Epithelial cell of proximal tubule (primary cell): ENCODE data around the gene TXNRD1. TPM values are rescaled to one million over a fixed set of nuclear protein-coding genes. Genes with fewer than 3 reads are reported as not detected.

Source experiments
- DNase-seq: peaks from one replicate; pipeline ENCODE4 v3.0.0-alpha.2; 2011; ENCODE audit warnings: low read depth
- H3K4me3 ChIP-seq: 2 replicates; pipeline ENCODE4 v1.5.1; 2011; ENCODE audit warnings: low read depth, mild to moderate bottlenecking, low read length
- CTCF ChIP-seq: conservative IDR thresholded peaks from 2 replicates; pipeline ENCODE4 v1.5.1; 2012; ENCODE audit warnings: low read depth, mild to moderate bottlenecking, low read length
- total RNA-seq: library from RNA; depleted of rRNA; stranded (reverse); fragments of >200 nt; gene quantifications from 2 replicates; pipeline ENCODE4 v1.2.3, GENCODE V29; 2015

TXNRD1 gene
- total RNA-seq = 268 and 307 TPM in 2 replicates

GRCh38 chr12:104215638-104216297 is at the start of gene TXNRD1:
TXNRD1 (plus strand) TSS chr12:104215779; CDS start chr12:104215803, 24 bp downstream.
- TF ChIP-seq CTCF = peak; percentile 82
- H3K4me3 ChIP-seq = peak within 1 kb of the TSS; percentile 78
- DNase-seq = no peak

GRCh38 chr12:104165801-104166200 is 49.8 kb upstream of the TXNRD1 start:
- TF ChIP-seq CTCF = no peak
- DNase-seq = no peak
- no peak overlapping the region for H3K4me3 ChIP-seq

- DNase-seq = no peak
- TF ChIP-seq CTCF = no peak
- H3K4me3 ChIP-seq = no peak overlapping the region
Measured at GRCh38 chr12:104166465-104166864, 49.1 kb upstream of the TXNRD1 start.

GRCh38 chr12:104167519-104168458 is 47.8 kb upstream of the TXNRD1 start:
- TF ChIP-seq CTCF = no peak
- no peak overlapping the region for H3K4me3 ChIP-seq
- DNase-seq = no peak

GRCh38 chr12:104168596-104168995 is 47.0 kb upstream of the TXNRD1 start:
- no peak for TF ChIP-seq CTCF
- no peak overlapping the region for H3K4me3 ChIP-seq

GRCh38 chr12:104171785-104172569 is 43.6 kb upstream of the TXNRD1 start:
- no peak for TF ChIP-seq CTCF
- no peak for DNase-seq
- no peak overlapping the region for H3K4me3 ChIP-seq

More at GRCh38 chr12:104168596-104168995, 47.0 kb upstream of the TXNRD1 start:
- no peak for DNase-seq
